ENCODE results near the gene SEC61B.

DNA sequence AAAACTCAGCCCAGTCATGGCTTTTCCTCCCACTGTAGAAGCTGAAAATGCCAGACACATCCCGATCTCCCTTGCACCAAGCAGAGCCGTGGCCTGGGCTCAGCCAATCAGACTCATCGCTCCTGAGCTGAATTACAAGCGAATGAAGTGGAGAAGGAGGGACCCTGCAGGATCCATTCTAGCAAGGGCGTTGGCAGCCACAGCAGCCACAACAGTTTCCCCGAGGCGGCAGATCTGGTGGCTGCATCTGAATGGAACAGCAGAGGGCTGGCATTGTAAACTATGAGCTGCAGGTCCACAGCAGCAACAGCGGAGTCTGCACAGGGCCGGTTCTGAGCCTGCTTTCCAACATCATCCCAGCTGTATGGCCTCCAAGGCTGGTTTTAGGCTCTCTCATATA is 24.1 kb upstream of the SEC61B start:
- TF ChIP-seq, protein P1, sequence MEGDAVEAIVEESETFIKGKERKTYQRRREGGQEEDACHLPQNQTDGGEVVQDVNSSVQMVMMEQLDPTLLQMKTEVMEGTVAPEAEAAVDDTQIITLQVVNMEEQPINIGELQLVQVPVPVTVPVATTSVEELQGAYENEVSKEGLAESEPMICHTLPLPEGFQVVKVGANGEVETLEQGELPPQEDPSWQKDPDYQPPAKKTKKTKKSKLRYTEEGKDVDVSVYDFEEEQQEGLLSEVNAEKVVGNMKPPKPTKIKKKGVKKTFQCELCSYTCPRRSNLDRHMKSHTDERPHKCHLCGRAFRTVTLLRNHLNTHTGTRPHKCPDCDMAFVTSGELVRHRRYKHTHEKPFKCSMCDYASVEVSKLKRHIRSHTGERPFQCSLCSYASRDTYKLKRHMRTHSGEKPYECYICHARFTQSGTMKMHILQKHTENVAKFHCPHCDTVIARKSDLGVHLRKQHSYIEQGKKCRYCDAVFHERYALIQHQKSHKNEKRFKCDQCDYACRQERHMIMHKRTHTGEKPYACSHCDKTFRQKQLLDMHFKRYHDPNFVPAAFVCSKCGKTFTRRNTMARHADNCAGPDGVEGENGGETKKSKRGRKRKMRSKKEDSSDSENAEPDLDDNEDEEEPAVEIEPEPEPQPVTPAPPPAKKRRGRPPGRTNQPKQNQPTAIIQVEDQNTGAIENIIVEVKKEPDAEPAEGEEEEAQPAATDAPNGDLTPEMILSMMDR (IDR thresholded peaks at IDR 0.05; ENCODE audit: insufficient read depth, low read length, poor library complexity, severe bottlenecking): no peak
- no peak for TF ChIP-seq EZH2phosphoT487 (conservative IDR thresholded peaks at IDR 0.05; ENCODE audit: low read length)

All from SU-DHL-6 (cell line).